Activated naive CD4-positive, alpha-beta T cell treated with anti-CD3 and anti-CD28 coated beads, Interleukin-2, amount 50 U/mL, for 72 hours (primary cell): Measurements from ENCODE around the gene ZNF184. TPM values are rescaled to one million over a fixed set of nuclear protein-coding genes. Genes with fewer than 3 reads are reported as not detected.

Source experiments
- ATAC-seq, 2 donors: fragments of 150-1000 bp; cut with Tn5 transposase; 2 replicates each; pipeline ENCODE4 v1.10.0; 2021; ENCODE audit warnings: mild to moderate bottlenecking in 2 of 2, moderate library complexity in 2 of 2
- DNase-seq, 2 donors: peaks; one replicate each; pipeline ENCODE4 v3.0.0; 2021 to 2022; ENCODE audit warnings: low spot score in 2 of 2
- H3K27ac Mint-ChIP-seq, 2 donors: one replicate each; pipeline ENCODE4 v1.8.0; 2022; ENCODE audit warnings: mild to moderate bottlenecking in 2 of 2, mixed read lengths in 2 of 2
- H3K36me3 Mint-ChIP-seq, 2 donors: one replicate each; pipeline ENCODE4 v1.8.0; 2022; ENCODE audit warnings: mixed read lengths in 2 of 2
- H3K9me3 Mint-ChIP-seq, 2 donors: one replicate each; pipeline ENCODE4 v1.8.0; 2022; ENCODE audit warnings: mixed read lengths in 2 of 2
- total RNA-seq, 2 donors: library from RNA; stranded (reverse); gene quantifications; one replicate each; pipeline ENCODE4 v1.2.3, GENCODE V29; 2022

ZNF184 gene
- total RNA-seq: 10 to 100 TPM; 10.2 to 15.4 TPM

GRCh38 chr6:27472617-27473400 lies at the start of gene ZNF184:
Gene ZNF184 (minus strand): TSS chr6:27473105. CDS start chr6:27472294, 811 bp downstream.
- Mint-ChIP-seq H3K9me3 (peaks cover 0 to 11% of the 10 kb centered on the region in 2 donors), H3K27ac (peak within 1 kb of the TSS; percentile 89 to 97), H3K36me3 (peaks cover 33 to 34% of the 10 kb centered on the region in 2 donors)
- ATAC-seq (peak; percentile 90 to 91), DNase-seq (peak; percentile 79 to 95)

GRCh38 chr6:27518881-27519795 lies 46.2 kb upstream of the ZNF184 start:
- H3K36me3 Mint-ChIP-seq: peaks cover 0 to 5% of the 10 kb centered on the region in 2 donors
- DNase-seq (peak; percentile 67 to 69), ATAC-seq (peak; percentile 85)
- no peaks in the 10 kb centered on the region for H3K9me3 Mint-ChIP-seq
- H3K27ac Mint-ChIP-seq: peak overlapping the region; percentile 96 to 100

- ATAC-seq: peak; percentile 50 to 58
- Mint-ChIP-seq H3K36me3 (peaks cover 0 to 5% of the 10 kb centered on the region in 2 donors), H3K9me3 (no peaks in the 10 kb centered on the region), H3K27ac (peak overlapping the region; percentile 96 to 100)
- DNase-seq: no peak
Observed at GRCh38 chr6:27517928-27518787, 45.3 kb upstream of the ZNF184 start.

- Mint-ChIP-seq H3K27ac (no peak overlapping the region), H3K36me3 (peaks cover 0 to 5% of the 10 kb centered on the region in 2 donors), H3K9me3 (no peaks in the 10 kb centered on the region)
- no peak for DNase-seq
- no peak for ATAC-seq
Observed at GRCh38 chr6:27517238-27517637, 44.3 kb upstream of the ZNF184 start.

- Mint-ChIP-seq H3K9me3 (no peaks in the 10 kb centered on the region), H3K36me3 (peaks cover 0 to 5% of the 10 kb centered on the region in 2 donors), H3K27ac (no peak overlapping the region)
- ATAC-seq (no peak), DNase-seq (no peak)
Observed at GRCh38 chr6:27514906-27515495, 42.1 kb upstream of the ZNF184 start.

GRCh38 chr6:27512525-27512924 lies 39.6 kb upstream of the ZNF184 start:
- no peak for ATAC-seq
- H3K9me3 Mint-ChIP-seq: no peaks in the 10 kb centered on the region

GRCh38 chr6:27507041-27507956 lies 34.4 kb upstream of the ZNF184 start:
- DNase-seq: no peak

More at GRCh38 chr6:27512525-27512924, 39.6 kb upstream of the ZNF184 start:
- Mint-ChIP-seq H3K27ac (no peak overlapping the region), H3K36me3 (no peaks in the 10 kb centered on the region)
- no peak for DNase-seq

GRCh38 chr6:27505209-27506027 lies 32.5 kb upstream of the ZNF184 start:
- ATAC-seq (peak; percentile 17 to 22), DNase-seq (peak in 1 of 2 donors; percentile 35)
- H3K36me3 Mint-ChIP-seq: no peaks in the 10 kb centered on the region
- no peaks in the 10 kb centered on the region for H3K9me3 Mint-ChIP-seq
- peak overlapping the region; percentile 73 to 80 for H3K27ac Mint-ChIP-seq

More at GRCh38 chr6:27507041-27507956, 34.4 kb upstream of the ZNF184 start:
- no peaks in the 10 kb centered on the region for H3K36me3 Mint-ChIP-seq
- no peak for ATAC-seq
- H3K27ac Mint-ChIP-seq: no peak overlapping the region
- no peaks in the 10 kb centered on the region for H3K9me3 Mint-ChIP-seq

- ATAC-seq (peak; percentile 59 to 61), DNase-seq (peak; percentile 73 to 85)
- no peaks in the 10 kb centered on the region for H3K9me3 Mint-ChIP-seq
- H3K27ac Mint-ChIP-seq: peak overlapping the region; percentile 99
- H3K36me3 Mint-ChIP-seq: no peaks in the 10 kb centered on the region
Observed at GRCh38 chr6:27503436-27504030, 30.6 kb upstream of the ZNF184 start.

GRCh38 chr6:27502508-27503435 lies 29.9 kb upstream of the ZNF184 start:
- DNase-seq (peak; percentile 68 to 79), ATAC-seq (peak; percentile 83 to 84)
- Mint-ChIP-seq H3K27ac (peak overlapping the region; percentile 99), H3K9me3 (no peaks in the 10 kb centered on the region), H3K36me3 (no peaks in the 10 kb centered on the region)

- DNase-seq (no peak), ATAC-seq (no peak)
- Mint-ChIP-seq H3K36me3 (no peaks in the 10 kb centered on the region), H3K9me3 (no peaks in the 10 kb centered on the region), H3K27ac (no peak overlapping the region)
Observed at GRCh38 chr6:27501187-27501586, 28.3 kb upstream of the ZNF184 start.

- Mint-ChIP-seq H3K27ac (no peak overlapping the region), H3K36me3 (peaks cover 6 to 9% of the 10 kb centered on the region in 2 donors), H3K9me3 (no peaks in the 10 kb centered on the region)
- ATAC-seq: no peak
- no peak for DNase-seq
Observed at GRCh38 chr6:27500177-27500576, 27.3 kb upstream of the ZNF184 start.
